ENCODE measurements around the gene GH1.

- TF ChIP-seq, protein P1, sequence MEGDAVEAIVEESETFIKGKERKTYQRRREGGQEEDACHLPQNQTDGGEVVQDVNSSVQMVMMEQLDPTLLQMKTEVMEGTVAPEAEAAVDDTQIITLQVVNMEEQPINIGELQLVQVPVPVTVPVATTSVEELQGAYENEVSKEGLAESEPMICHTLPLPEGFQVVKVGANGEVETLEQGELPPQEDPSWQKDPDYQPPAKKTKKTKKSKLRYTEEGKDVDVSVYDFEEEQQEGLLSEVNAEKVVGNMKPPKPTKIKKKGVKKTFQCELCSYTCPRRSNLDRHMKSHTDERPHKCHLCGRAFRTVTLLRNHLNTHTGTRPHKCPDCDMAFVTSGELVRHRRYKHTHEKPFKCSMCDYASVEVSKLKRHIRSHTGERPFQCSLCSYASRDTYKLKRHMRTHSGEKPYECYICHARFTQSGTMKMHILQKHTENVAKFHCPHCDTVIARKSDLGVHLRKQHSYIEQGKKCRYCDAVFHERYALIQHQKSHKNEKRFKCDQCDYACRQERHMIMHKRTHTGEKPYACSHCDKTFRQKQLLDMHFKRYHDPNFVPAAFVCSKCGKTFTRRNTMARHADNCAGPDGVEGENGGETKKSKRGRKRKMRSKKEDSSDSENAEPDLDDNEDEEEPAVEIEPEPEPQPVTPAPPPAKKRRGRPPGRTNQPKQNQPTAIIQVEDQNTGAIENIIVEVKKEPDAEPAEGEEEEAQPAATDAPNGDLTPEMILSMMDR (IDR thresholded peaks at IDR 0.05): no peak
- TF ChIP-seq EP300 (IDR thresholded peaks at IDR 0.05) (no peak), POLR2AphosphoS5 (IDR thresholded peaks at IDR 0.05) (no peak), POLR2A (IDR thresholded peaks at IDR 0.05) (no peak)
These were observed 18.7 kb upstream of the GH1 start for GRCh38 chr17:63937319-63937718.

Measured in gastroesophageal sphincter (tissue), 3 donors.